H1 (cell line): Measurements from ENCODE around the gene HAPLN3. TPM values are rescaled to one million over a fixed set of nuclear protein-coding genes. Genes with fewer than 3 reads are reported as not detected.

ENCODE experiments used
- ATF2 ChIP-seq: IDR thresholded peaks from 2 replicates; pipeline ENCODE4 v1.6.1; 2012; ENCODE audit warnings: low read length, inconsistent platforms
- ATF3 ChIP-seq: IDR thresholded peaks from 2 replicates; pipeline ENCODE4 v1.6.1; 2011; ENCODE audit warnings: low read depth, mild to moderate bottlenecking, low read length; ENCODE audit not compliant: insufficient read depth
- HDAC2 ChIP-seq, 2 experiments: fragments of 300-600 bp in 1 of 2; sonication (generic) in 1 of 2; IDR thresholded peaks; 2 replicates each; pipeline ENCODE4 v1.6.1; 2011 to 2012; ENCODE audit warnings: low read depth in 2 of 2, low read length in 2 of 2, mild to moderate bottlenecking in 2 of 2, moderate library complexity in 2 of 2, borderline replicate concordance in 1 of 2, inconsistent platforms in 1 of 2
- SUZ12 ChIP-seq: fragments of 200-600 bp; sonication (generic); IDR thresholded peaks from 2 replicates; pipeline ENCODE4 v1.6.1; 2012; ENCODE audit warnings: mild to moderate bottlenecking, inconsistent platforms, low read length, moderate library complexity, mixed read lengths
- TAF7 ChIP-seq: optimal IDR thresholded peaks from 2 replicates; pipeline ENCODE3; 2011; ENCODE audit warnings: low read depth, mild to moderate bottlenecking, inconsistent platforms, low read length, moderate library complexity, borderline replicate concordance
- polyA plus RNA-seq, 7 experiments: library from polyadenylated mRNA; depleted of rRNA in 3 of 7; stranded (reverse) in 5 of 7; unstranded in 2 of 7; fragments of >200 nt in 5 of 7; fragments of 200-250 nt in 2 of 7; gene quantifications; 1 replicate in 5 of 7; 2 replicates in 1 of 7; 4 replicates in 1 of 7; pipeline versions ENCODE4 v1.2.1 to v1.2.3, GENCODE V29; 2011 to 2013; ENCODE audit warnings: missing spikeins in 2 of 7, mixed read lengths in 2 of 7
- total RNA-seq: library from RNA; stranded (reverse); fragmentation: NEBNext Ultra II Directional; extraction: Animal tissue kit (Norgen Biotek cat#: 25700); gene quantifications from 2 replicates; pipeline ENCODE4 v1.2.1, GENCODE V29; 2021

Gene HAPLN3
- total and polyA plus RNA-seq, 2 of the 8 experiments (the other 6 are each of a cell fraction or from before 2014, with no cell fraction given): 76.2 to 79.7 TPM

- TF ChIP-seq HDAC2 (IDR thresholded peaks at IDR 0.05; ENCODE audit: borderline replicate concordance in 1 of 2, low read depth in 2 of 2, low read length in 2 of 2) (no peak), SUZ12 (no peak), ATF3 (no peak), ATF2 (no peak), TAF7 (no peak)
These were observed 24.0 kb downstream of the HAPLN3 start (continued) for GRCh38 chr15:88871313-88871712.
